Naive B cell (primary cell): ENCODE measurements around the gene CA11. TPM values are rescaled to one million over a fixed set of nuclear protein-coding genes. Genes with fewer than 3 reads are reported as not detected.

Experiments used
- ATAC-seq, 2 donors: fragments of 150-1000 bp; cut with Tn5 transposase; 2 replicates each; pipeline ENCODE4 v1.10.0; 2021; ENCODE audit warnings: low read depth in 2 of 2, mild to moderate bottlenecking in 2 of 2, moderate library complexity in 2 of 2
- DNase-seq: peaks from one replicate; pipeline ENCODE4 v3.0.0; 2022
- H3K27ac Mint-ChIP-seq, 6 donors: one replicate each; pipeline ENCODE4 v1.8.0; 2020 to 2022; ENCODE audit warnings: mild to moderate bottlenecking in 6 of 6, mixed read lengths in 6 of 6, moderate library complexity in 5 of 6, inconsistent platforms in 2 of 6
- H3K27me3 Mint-ChIP-seq, 3 donors: one replicate each; pipeline ENCODE4 v1.8.0; 2021 to 2022; ENCODE audit warnings: mixed read lengths in 3 of 3, mild to moderate bottlenecking in 1 of 3
- H3K36me3 Mint-ChIP-seq, 2 donors: one replicate each; pipeline ENCODE4 v1.8.0; 2020 to 2022; ENCODE audit warnings: mixed read lengths in 2 of 2, inconsistent platforms in 1 of 2, mild to moderate bottlenecking in 1 of 2
- H3K4me1 Mint-ChIP-seq, 3 donors: one replicate each; pipeline ENCODE4 v1.8.0; 2020 to 2022; ENCODE audit warnings: mixed read lengths in 3 of 3, inconsistent platforms in 1 of 3, mild to moderate bottlenecking in 1 of 3, moderate library complexity in 1 of 3
- H3K4me3 Mint-ChIP-seq, 8 donors: one replicate each; pipeline ENCODE4 v1.8.0; 2020 to 2022; ENCODE audit warnings: mild to moderate bottlenecking in 8 of 8, mixed read lengths in 8 of 8, moderate library complexity in 8 of 8, inconsistent platforms in 2 of 8
- H3K9me3 Mint-ChIP-seq, 7 donors: one replicate each; pipeline ENCODE4 v1.8.0; 2020 to 2022; ENCODE audit warnings: mixed read lengths in 7 of 7, mild to moderate bottlenecking in 5 of 7, inconsistent platforms in 2 of 7, moderate library complexity in 1 of 7
- polyA plus RNA-seq, 6 donors: library from polyadenylated mRNA; unstranded; fragments of 300-500 nt; fragmentation: Illumina TruSeq; gene quantifications; one replicate each; pipeline ENCODE4 v1.2.3, GENCODE V29; 2021; ENCODE audit warnings: low read depth in 6 of 6

CA11 gene
- polyA plus RNA-seq, 6 donors from 2014 or later: 2.8 to 15.2 (median 10.6) TPM

GRCh38 chr19:48603850-48604249, 42.1 kb downstream of the CA11 start:
- Mint-ChIP-seq H3K36me3 (no peaks in the 10 kb centered on the region), H3K9me3 (no peaks in the 10 kb centered on the region), H3K4me1 (peaks cover 4 to 6% (median 5%) of the 10 kb centered on the region in 3 donors), H3K4me3 (peak overlapping the region in 1 of 8 donors; percentile 42), H3K27me3 (peaks cover 0 to 1% (median under 1%) of the 10 kb centered on the region in 3 donors), H3K27ac (no peak overlapping the region)
- ATAC-seq: no peak
- DNase-seq: no peak

GRCh38 chr19:48603449-48603848, 42.5 kb downstream of the CA11 start:
- H3K27me3 Mint-ChIP-seq: peaks cover 0 to 5% (median 4%) of the 10 kb centered on the region in 3 donors
- no peak for ATAC-seq
- H3K27ac Mint-ChIP-seq: no peak overlapping the region
- no peak for DNase-seq
- H3K9me3 Mint-ChIP-seq: no peaks in the 10 kb centered on the region
- no peak overlapping the region for H3K4me3 Mint-ChIP-seq
- H3K4me1 Mint-ChIP-seq: peaks cover under 1 to 2% (median under 1%) of the 10 kb centered on the region in 3 donors
- H3K36me3 Mint-ChIP-seq: no peaks in the 10 kb centered on the region

- Mint-ChIP-seq H3K4me3 (no peak overlapping the region), H3K36me3 (no peaks in the 10 kb centered on the region), H3K27ac (no peak overlapping the region), H3K27me3 (peaks cover 0 to 9% (median 8%) of the 10 kb centered on the region in 3 donors), H3K9me3 (no peaks in the 10 kb centered on the region), H3K4me1 (no peaks in the 10 kb centered on the region)
- DNase-seq: no peak
- no peak for ATAC-seq
Observed at GRCh38 chr19:48603001-48603400, 43.0 kb downstream of the CA11 start.

DNA sequence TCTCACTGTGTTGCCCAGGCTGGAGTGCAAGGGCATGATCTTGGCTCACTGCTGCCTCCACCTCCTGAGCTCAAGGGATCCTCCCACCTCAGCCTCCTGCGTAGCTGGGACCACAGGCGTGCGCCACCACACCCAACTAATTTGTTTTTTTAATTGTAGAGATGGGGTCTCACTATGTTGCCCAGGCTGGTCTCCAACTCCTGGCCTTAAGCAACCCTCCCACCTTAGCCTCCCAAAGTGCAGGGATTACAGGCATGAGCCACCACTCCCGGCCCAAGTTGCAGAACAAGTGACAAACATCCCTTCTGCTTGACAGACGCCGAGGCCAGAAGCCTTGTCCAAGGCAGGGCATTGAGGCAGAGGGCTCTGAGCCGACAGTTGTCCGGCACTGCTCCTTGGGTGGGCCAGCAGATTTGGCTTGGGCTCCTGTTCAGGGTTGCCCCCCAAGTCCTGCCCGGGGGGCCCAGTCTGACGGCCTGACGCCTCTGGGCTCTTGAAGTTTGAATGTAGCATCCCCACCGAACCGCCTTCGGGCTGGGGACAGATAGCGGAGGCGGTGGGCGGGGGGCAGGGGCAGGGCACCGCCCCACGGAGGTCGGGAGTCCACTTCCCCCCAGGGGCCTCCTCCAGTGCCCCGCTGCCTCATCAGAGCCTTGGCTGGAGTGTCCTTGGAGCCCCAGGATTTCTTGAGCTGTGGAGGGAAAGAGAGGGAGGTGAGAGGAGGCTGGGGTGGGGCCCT, 45.1 kb downstream of the CA11 start:
- no peaks in the 10 kb centered on the region for H3K4me1 Mint-ChIP-seq
- no peaks in the 10 kb centered on the region for H3K36me3 Mint-ChIP-seq
- H3K27me3 Mint-ChIP-seq: peaks cover 0 to 13% (median 8%) of the 10 kb centered on the region in 3 donors
- DNase-seq (no peak), ATAC-seq (no peak)
- H3K4me3 Mint-ChIP-seq: no peak overlapping the region
- no peak overlapping the region for H3K27ac Mint-ChIP-seq
- H3K9me3 Mint-ChIP-seq: no peaks in the 10 kb centered on the region

- Mint-ChIP-seq H3K36me3 (no peaks in the 10 kb centered on the region), H3K4me3 (no peak overlapping the region), H3K27me3 (peaks cover 0 to 13% (median 8%) of the 10 kb centered on the region in 3 donors), H3K27ac (no peak overlapping the region), H3K9me3 (no peaks in the 10 kb centered on the region), H3K4me1 (no peaks in the 10 kb centered on the region)
- ATAC-seq (no peak), DNase-seq (no peak)
Observed at GRCh38 chr19:48598996-48599700, 46.8 kb downstream of the CA11 start.

DNA sequence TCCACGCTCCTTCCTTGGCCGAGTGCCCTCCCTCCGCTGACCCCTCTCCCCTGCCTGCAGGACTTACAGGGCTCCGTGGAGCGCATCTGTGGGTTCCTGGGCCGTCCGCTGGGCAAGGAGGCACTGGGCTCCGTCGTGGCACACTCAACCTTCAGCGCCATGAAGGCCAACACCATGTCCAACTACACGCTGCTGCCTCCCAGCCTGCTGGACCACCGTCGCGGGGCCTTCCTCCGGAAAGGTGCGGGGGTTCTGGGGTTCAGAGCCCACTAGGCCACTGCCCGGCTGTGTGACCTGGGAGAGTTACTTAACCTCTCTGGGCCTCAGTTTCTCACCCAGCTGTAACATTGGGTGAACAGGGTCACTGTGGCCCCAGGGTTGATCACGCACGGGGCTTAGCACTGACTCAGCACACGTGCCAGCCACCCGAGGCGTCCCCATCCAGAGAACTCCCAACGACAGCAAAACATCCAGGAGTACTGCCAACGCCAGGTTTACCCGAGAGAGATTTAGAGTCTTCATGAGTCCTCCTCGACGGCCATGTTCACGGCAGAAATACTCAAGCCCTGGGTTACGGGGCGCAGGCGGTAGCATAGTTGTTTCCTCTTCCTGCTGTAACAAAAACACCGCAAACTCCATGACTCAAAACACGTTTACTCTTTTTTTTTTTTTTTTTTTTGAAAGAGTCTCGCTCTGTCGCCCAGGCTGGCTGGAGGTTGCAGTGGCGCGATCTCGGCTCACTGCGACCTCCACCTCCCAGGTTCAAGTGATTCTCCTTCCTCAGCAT, 49.1 kb downstream of the CA11 start:
- no peaks in the 10 kb centered on the region for H3K36me3 Mint-ChIP-seq
- peaks cover 0 to 14% (median 11%) of the 10 kb centered on the region in 3 donors for H3K27me3 Mint-ChIP-seq
- peak overlapping the region in 1 of 6 donors; percentile 33 for H3K27ac Mint-ChIP-seq
- H3K4me1 Mint-ChIP-seq: no peaks in the 10 kb centered on the region
- peak; percentile 32 to 70 for ATAC-seq
- no peak for DNase-seq
- no peaks in the 10 kb centered on the region for H3K9me3 Mint-ChIP-seq
- peak overlapping the region in 2 of 8 donors; percentile 49 to 70 for H3K4me3 Mint-ChIP-seq

- no peak for DNase-seq
- H3K36me3 Mint-ChIP-seq: no peaks in the 10 kb centered on the region
- peaks cover 0 to 20% (median 17%) of the 10 kb centered on the region in 3 donors for H3K27me3 Mint-ChIP-seq
- no peak for ATAC-seq
- no peak overlapping the region for H3K4me3 Mint-ChIP-seq
- no peaks in the 10 kb centered on the region for H3K4me1 Mint-ChIP-seq
- H3K9me3 Mint-ChIP-seq: no peaks in the 10 kb centered on the region
- H3K27ac Mint-ChIP-seq: no peak overlapping the region
Observed at GRCh38 chr19:48596237-48596636, 49.8 kb downstream of the CA11 start.

- no peaks in the 10 kb centered on the region for H3K9me3 Mint-ChIP-seq
- no peak overlapping the region for H3K27ac Mint-ChIP-seq
- no peak for DNase-seq
- ATAC-seq: no peak
- no peaks in the 10 kb centered on the region for H3K36me3 Mint-ChIP-seq
- no peaks in the 10 kb centered on the region for H3K4me1 Mint-ChIP-seq
- peaks cover 0 to 24% (median 17%) of the 10 kb centered on the region in 3 donors for H3K27me3 Mint-ChIP-seq
- H3K4me3 Mint-ChIP-seq: no peak overlapping the region
Observed at GRCh38 chr19:48595833-48596232, 50.2 kb downstream of the CA11 start.

DNA sequence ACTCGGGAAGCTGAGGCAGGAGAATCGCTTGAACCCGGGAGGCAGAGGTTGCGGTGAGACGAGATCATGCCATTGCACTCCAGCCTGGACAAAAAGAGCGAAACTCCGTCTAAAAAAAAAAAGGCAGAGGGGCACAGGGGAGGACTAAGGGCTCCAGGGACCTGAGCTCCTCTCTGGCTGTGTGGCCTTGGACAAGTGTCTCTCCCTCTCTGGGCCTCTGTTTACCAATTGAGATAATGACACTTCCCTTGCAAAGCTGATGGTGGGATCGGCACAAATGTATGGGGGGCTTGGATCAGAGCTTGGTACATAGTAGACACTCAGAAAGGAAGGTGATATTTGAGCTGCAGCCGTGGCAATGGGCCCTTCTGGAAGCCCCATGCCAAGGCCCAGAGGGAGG, 50.8 kb downstream of the CA11 start:
- peaks cover 0 to 30% (median 17%) of the 10 kb centered on the region in 3 donors for H3K27me3 Mint-ChIP-seq
- H3K27ac Mint-ChIP-seq: no peak overlapping the region
- peak overlapping the region in 1 of 8 donors; percentile 16 for H3K4me3 Mint-ChIP-seq
- no peaks in the 10 kb centered on the region for H3K36me3 Mint-ChIP-seq
- H3K4me1 Mint-ChIP-seq: no peaks in the 10 kb centered on the region
- ATAC-seq (no peak), DNase-seq (no peak)
- no peaks in the 10 kb centered on the region for H3K9me3 Mint-ChIP-seq

DNA sequence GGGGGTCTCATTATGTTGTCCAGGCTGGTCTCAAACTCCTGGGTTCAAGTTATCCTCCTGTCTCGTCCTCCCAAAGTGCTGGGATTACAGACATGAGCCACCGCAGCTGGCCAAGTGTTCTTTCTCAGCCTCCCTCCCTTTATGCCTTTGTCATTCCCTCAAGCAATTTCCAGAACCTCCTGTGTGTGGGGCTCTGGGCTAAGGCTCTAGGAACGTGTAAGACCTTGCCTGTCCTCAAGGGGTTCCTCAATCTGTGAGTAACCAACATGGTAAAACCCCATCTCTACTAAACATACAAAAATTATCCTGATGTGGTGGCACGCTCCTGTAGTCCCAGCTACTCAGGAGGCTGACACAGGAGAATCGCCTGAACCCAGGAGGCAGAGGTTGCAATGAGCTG, 55.0 kb downstream of the CA11 start:
- no peaks in the 10 kb centered on the region for H3K9me3 Mint-ChIP-seq
- H3K4me1 Mint-ChIP-seq: peaks cover 7 to 10% (median 10%) of the 10 kb centered on the region in 3 donors
- peaks cover 10 to 41% (median 18%) of the 10 kb centered on the region in 3 donors for H3K27me3 Mint-ChIP-seq
- H3K27ac Mint-ChIP-seq: no peak overlapping the region
- H3K4me3 Mint-ChIP-seq: no peak overlapping the region
- ATAC-seq: no peak
- H3K36me3 Mint-ChIP-seq: no peaks in the 10 kb centered on the region
- DNase-seq: no peak

- DNase-seq (peak; percentile 77), ATAC-seq (peak; percentile 88 to 89)
- Mint-ChIP-seq H3K36me3 (no peaks in the 10 kb centered on the region), H3K4me1 (peaks cover 13 to 17% (median 15%) of the 10 kb centered on the region in 3 donors), H3K4me3 (peak overlapping the region in 7 of 8 donors; percentile 15 to 91 (median 68)), H3K27me3 (peaks cover 10 to 56% (median 26%) of the 10 kb centered on the region in 3 donors), H3K9me3 (peaks cover 0 to 6% (median 4%) of the 10 kb centered on the region in 7 donors), H3K27ac (peak overlapping the region in 2 of 6 donors; percentile 56 to 76)
Observed at GRCh38 chr19:48588670-48589401, 57.2 kb downstream of the CA11 start.
